GM19468 (cell line): ENCODE data around the gene CADM1.
A peak's percentile ranks its signal among the peaks of the same experiment; 100 is the strongest.

Experiments
- ATAC-seq: cut with Tn5 transposase; IDR thresholded peaks from one replicate; pipeline ENCODE4 v1.9.1; 2021; ENCODE audit warnings: mild to moderate bottlenecking, moderate library complexity, moderate number of reproducible peaks; ENCODE audit not compliant: unreplicated experiment; ENCODE audit errors: extremely low read depth

CADM1 gene

DNA sequence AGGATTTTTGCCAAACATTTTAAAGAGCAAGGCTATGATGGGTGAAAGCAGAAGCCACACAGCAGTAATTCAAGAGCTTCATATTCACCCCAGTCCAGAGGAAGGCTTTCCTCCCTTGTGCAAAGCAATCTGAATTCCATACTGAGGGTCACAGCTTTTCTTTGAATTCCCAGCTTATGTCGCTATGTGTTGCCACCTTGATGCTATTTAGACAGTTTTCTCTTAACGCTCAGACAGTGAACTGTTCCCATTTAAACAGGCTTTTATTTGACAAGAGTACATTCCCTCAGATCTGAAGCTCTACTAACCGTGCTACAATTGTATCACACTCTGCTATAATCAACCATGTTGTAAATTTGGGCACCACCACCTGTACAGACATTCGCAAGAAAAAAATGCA is 279.7 kb downstream of the CADM1 start:
- no peak for ATAC-seq

DNA sequence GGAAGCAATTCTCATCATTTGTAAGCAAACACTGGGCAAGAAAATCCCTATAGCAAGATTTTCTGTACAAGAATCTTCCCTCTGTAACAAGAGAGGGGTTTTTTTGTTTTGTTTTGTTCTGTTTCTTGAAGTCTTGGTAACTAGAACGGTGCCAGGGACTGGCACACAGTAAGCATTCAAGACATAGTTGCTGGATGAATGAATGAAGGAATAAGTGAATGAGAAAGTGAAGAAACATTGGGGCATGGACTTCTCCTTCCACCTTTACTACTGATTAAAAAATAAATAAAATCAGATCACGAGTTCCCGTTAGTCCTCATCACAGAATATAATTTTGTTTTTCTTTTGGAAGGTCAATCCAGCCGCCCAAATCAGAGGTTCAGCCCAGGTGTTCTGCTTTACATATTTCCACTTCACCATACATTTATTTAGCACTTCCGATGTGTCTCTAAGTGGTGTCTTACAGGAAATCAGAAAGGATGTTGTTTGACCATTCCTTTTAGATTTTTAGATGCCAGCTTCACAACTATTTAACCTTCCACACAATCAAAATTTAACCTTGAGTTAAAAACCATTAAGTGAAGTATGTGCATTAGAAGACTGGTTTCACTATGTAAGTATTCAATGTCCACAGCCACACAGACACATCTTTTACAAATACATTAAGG is 281.2 kb downstream of the CADM1 start:
- peak; percentile 11 for ATAC-seq

DNA sequence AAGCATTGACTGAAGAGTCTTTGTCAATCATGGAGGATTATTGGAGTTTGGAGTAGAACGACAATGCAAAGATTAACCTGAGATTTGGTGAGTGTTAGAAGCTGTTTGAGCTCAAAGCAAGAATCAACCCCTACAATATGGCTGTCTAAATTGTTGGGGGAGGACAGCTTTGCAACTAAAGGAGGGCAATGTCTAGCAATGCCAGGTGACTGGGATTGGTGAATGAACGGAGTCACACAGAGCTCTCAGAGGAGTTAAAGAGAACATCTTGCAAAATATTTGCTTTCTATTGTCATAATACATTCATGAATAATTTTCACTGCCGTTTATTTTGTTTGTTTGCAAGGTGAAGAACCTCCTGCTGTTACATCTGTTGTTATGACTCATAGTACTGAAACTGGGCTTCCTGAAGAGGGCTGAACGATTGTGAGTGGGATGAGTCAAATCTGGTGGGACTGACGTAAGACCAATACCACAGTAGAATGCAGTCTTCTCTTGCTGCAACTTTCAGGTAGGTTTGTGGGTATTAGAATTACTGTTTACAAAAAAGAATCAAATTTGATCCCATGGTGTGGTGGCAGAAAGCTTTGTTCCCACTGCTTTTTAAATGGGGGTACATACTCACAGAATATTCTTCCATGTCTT is 281.9 kb downstream of the CADM1 start:
- ATAC-seq, result peak; percentile 92

DNA sequence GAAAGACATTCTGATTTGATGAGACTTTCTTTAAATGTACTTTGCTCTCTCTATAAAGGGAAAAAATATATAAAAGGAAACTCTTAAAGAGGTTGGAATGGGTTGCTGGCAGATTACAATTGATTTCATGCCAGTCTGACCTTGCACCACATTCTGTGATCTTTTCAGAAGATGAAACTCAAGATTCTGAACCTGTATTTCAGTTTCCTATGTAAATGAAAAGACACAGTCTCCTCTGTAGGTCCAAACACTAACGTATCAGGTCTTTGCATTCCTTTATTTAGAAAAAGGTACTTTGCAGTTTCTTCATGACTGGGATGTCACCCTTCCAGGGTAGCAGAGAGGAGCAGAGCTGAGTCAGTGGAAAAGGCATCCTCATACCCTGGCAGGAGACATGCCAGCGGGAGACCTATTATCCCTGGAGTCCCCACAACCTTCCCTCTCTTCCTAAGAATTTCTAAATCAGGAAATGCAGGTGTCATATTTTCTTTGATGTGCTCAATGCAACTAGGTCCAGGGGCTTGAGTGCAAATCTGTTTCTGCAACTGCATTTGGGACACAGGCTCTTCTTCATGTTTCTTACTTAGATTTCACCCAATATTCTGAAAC is 282.6 kb downstream of the CADM1 start:
- peak; percentile 7 for ATAC-seq

DNA sequence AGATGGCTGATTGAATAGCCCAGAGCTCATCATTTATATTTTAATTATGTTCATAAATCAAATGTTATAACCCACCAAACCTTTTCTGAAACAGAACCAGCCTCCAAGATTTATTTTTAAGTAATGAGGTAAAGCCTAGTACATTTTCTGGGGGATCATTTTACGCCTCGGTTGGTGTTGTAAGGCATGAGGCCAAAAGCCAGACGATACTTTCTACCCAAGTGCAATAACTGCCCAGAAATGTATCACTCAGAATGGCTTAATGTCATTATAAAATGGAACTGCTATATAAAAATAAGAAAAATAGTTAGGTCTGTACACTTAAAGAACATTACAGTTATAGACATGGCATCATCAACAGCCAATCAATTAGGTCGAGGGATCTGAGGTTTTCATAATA is 283.3 kb downstream of the CADM1 start:
- ATAC-seq, result no peak

DNA sequence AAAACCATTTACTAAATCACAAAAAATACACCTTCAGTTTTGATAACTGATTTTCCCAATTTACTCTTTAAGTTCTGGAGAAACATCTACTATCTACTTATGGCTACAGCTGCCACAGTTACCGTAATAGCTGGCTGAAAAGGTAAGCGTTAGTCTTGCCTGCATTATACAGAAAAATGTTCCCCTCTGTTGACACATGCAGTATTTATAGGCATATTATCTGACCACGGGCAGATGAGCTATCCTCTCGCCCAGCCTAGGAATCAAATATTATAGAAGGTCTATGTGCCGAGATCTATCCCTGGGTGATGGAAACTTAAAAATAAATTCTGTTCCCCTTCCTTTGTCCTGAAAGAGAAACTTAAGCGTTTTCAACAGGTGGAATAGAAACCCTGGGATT is 283.8 kb downstream of the CADM1 start:
- ATAC-seq, result no peak

DNA sequence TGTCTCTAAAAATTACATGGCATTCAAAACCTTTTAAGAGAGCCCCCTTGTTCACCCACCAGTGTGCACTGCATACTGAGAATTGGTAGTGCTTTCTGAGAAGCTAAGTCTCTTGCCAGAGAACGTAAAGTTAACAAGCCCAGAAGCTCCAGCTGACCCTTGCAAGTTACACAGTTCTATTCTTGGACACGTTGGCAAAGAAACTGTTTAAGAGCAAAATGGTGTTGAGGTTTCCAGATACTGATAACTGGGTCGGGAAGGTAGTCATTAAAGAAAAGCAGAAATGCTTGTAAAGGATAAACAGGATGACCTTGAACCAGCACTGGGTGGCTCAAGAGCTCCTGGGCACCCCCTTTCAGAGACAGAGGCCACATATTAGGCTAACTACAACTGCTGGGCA is 284.8 kb downstream of the CADM1 start:
- no peak for ATAC-seq

DNA sequence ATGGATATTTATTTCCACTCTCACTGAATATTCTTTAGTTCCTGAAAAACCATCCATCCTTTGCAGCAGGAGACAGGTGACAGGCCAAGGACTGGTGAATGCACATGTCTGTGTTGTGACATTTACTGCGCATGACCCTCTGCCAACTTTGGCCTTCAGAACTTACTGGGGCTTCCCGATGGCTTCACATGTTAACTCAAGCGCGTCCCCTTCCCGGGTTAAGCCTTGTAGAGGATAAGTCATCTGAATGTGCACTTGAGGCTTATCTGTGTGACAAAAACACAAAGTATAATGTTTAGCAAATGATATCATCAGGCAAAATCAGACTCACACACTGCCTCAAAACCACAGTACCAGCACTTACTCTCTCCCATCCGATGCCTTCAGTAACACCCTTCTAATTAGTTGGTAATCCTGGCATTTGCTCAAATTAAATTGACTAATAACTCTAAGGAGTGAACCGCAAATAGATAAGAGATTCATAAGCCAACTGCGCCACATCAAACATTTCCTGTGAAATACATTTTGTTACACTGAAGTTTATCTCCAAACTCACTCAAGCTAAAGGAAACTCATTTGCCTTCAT is 286.4 kb downstream of the CADM1 start:
- ATAC-seq, result no peak

DNA sequence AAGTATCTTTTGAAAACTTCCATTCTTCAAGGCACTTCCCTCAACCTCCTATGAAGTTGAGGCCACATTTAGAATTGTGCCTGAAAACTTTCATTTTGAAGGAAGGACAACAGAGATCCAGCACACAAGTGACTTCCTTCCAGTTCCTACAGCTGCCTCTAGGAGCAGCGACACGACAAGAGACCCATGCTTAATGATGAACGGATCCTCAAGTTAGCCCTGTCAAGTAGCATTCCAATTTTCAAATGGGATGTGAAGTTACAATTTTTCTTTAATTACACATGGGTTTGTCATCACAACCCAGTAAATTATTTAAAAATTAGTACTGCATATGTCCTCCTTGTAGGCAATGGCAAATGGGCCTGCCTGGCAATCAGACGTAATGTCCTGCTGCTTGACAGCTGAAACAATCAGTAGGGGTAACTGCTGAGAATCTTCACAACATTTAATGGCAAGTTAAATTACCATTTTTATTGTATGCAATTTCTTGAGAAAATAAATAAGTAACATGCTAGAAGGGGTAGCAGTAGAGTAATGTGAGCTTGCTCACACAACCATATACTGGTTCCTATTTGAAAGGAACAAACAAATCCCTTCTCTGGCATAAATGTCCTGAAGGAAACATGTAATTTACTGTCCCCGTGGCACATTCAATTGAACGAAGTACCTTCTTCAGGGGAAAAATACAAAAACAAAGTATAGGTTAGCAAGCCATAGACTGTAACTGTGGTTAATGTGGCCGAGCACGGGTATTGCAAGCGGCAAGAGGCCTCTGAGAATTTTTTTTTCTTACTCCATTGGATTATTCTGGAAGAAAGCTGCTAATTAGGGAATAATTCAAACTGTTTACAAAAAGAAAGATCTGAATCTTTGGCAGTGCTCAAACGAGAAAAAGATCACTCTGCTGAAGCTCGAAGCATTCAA is 288.3 kb downstream of the CADM1 start:
- ATAC-seq, result no peak

DNA sequence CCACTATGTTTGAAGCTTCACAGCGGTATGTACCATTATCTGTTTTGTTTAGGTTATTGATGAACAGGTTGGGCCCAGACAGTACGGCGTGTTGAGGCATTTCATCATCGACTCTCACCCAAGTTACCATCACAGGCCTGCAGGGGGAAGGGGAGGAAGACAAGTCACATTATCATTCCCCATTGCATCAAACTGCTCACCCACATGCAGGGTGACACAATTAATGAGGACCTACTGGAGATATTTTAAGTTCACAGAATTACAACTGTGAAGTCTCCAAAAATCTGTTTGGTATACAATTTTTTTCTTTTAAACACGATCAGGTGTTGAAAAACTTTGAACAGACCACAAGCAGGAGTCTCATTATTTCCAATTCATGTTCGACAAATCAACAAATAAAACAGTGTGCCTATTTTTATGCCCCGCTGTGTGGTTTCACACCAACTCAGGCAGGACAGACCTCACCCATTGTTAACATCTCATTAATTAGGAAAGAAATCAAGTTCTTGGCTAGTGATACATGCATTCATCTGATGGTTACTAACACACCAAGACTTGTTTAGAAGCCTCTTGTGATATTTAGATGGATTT is 289.5 kb downstream of the CADM1 start:
- ATAC-seq, result no peak

DNA sequence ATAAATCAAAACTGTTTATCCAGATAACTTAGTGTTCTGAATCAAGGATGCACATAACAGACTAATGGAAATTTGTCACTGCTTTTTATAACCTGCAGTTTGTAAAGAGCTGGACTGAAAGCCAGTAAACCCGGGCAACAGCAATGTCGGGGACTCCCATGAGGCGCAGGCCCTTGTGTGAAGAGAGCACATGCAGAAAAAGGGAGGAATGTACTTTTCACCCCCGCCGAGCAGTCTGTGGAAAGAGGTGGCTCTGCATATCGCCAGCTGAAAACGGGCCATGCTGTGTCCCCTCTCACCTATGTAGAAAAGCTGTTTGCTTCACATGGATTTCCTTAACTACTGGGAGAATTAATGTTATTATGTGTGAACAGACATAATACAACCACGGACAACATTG is 291.2 kb downstream of the CADM1 start:
- no peak for ATAC-seq

DNA sequence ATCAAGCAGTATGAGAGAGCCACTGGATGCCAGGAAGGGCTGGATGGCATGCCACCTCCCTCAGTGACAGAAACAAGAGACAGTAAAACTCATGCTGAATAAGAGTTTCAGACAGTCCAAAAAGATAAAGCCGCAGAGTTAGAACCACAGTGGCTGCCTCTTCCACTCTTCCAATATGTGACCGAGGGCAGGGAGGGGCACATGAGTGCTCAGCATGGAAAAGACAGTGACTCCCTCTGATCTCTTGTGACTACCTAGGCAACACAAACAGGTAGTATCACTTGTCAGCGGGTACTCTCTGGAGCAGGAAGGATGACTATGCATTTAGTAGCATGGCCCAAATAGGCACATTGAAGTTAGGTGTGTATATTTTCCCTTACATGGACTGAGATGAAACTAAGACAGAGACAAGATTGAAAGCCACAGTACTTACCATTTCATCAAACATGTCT is 295.4 kb downstream of the CADM1 start:
- ATAC-seq, result no peak

DNA sequence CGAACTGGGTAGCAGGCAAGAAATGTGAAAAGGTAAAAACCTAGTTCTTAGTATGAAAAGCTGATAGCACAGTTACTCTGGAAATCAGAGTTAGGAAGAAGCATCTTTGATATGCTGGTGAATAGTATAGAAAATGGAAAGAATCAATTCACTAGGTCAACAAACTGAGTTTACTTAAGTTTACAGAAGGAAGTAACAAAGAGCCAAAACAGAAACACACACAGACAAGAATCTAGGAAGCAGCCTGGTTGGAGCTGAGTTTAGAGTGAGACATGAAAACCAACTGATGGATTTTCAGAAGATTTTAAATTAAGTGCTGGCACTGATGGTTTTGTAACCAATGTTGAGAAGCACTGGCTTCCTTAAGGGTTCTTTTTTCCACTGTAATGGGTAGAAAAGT is 296.3 kb downstream of the CADM1 start:
- ATAC-seq, result no peak

DNA sequence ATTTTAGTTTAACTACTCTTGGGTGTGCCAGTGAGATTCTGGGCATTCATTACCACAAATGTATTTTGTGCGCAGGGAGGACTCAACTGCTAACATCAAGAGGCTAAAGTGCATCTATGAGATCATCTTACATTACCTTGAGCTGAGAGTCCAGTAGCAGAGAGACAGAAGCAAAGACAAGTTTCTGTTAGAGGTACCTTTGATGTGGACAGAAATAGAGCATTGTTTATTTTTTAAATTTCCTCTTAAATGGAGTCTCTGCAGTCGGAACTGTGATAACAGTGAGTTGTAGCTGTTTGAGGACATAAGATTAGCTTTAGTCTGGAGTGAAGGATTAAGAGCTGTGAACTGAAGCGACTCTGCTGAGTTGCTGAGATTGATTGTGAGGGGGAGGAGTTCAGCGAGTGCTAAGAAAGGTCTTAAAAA is 297.0 kb downstream of the CADM1 start:
- no peak for ATAC-seq

DNA sequence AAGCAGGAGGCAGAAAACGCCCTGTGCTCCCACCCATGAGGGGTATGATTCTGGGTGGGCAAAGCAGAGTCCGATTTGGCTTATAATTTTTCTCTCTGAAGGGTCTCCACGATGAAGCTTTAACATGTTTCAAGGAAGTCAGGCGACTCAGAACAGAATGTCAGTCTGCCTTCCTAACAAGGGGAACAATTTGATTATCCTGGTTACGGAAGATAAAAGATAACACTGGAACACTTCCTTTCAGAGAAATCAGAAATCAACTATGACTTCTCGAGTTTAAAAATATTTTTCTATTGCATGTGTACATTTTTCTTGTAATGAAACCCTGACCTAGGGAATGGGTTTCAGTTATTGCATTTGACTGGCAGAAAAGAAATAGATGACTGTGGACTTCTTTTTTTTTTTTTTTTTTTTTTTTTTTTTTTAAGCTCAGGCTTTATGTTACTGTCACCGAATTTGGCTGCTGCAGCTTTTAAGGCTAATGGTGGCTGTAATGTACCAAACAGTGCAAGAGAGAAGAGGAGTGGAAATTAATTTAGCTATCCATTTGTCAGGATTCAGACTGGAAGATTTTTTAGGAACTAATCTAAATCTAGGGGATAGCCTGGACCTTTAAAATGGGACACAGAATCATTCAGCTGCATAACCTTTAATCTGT is 297.7 kb downstream of the CADM1 start:
- ATAC-seq, result no peak

DNA sequence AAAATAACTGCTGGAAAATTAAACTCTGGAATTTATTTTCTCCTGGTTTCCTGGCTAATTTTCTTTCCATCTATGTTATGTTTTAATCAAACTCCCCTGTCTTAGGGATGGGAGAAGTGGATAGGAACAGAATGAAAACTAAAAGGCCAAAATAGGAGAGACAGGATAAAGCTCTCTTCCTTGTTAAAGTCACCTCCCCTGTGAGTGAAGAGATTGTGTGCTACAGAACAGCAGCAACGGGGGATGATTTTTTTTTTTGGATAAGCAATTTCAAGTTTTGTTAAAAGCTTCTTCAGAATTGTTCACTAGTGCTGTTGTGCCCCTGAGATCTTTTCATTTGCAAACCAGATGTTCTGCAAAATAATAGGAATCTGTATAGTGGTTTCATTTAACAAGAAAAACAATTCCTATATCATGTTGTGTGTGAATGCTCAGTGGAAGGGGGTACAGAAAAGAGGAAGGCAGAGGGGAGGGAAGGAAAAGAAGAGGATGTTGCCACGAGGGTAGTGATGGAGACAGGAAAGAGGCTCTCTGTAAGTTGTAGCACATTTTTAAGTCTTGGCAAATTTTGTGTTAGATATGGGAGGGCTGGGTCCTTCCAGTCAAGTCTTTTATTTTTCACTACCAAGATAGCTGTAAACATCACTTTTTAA is 301.2 kb downstream of the CADM1 start:
- no peak for ATAC-seq

DNA sequence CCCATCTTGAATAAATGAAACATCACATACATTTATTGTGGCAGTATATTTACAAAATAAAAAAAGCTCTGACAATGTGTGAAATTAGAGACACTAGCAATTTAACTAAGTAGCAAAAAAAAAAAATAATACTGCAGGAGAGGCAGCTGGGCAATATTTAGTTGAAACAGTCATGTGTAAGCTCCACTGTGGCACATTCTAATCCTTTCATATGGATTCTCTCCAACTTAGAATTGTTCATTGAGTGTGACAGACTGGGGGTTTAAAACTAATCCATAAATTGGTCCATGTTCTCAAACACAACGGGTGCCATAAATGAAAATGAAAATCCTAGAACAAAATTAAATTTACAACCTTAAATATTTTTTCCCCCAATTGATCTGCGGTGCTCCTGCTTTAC is 302.1 kb downstream of the CADM1 start:
- ATAC-seq, result no peak

DNA sequence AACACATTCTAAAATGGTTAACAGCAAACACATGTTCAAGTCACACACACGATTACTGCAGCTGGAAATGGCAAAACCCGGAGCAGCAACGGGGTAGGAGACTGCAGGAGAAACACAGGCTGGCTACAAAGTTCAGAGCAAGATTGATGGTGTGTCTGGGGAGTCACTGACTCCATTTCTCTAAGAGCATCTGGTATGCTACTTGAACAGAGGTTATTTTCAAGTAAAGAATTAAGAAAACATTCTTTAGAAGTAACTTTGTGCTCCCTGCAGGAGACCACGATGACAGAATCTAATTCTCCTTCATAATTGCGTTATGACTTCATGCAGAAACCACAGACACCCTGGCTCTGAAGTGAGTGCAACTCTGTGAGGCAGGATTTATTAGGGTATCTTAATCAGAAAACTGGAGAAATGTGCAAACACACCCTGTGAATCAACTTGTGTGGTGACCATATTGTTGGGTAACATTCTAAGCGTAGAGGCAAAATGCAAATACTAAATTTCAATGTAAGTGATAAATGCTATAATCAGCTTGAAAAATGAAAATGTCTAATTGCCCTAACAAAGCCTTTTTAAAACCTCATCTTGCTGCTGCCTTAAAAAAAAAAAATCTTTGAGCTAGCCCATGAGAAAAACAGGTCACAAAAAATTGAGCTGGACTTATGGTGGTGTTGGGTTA is 303.0 kb downstream of the CADM1 start:
- ATAC-seq, result no peak
